ENCODE data around the gene SYTL3. TPM values are rescaled to one million over a fixed set of nuclear protein-coding genes. Genes with fewer than 3 reads are reported as not detected.

Gene SYTL3
- total and polyA plus RNA-seq, 10 donors, result 5.9 to 48.3 (median 17.9) TPM

DNA sequence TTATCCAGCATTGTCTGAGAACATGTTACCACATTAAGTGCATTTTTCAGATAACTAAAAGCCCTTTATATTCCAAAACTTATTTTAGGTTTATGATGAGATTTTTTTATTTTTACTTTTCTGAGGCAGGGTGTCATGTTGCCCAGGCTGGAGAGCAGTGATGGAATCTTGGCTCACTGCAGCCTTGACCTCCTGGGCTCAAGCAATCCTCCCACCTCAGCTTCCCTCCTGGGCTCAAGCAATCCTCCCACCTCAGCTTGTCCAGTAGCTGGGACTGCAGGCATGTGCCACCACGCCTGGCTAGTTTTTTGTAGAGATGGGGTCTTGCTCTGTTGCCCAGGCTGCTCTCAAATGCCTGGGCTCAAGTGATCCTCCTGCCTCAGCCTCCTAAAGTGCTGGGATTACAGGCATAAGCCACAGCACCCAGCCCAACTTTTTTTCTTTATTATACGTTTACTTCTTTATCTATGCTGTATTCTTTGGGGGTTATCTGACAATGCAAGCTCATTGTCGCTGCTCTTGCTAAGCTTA, 11.5 kb upstream of the SYTL3 start:
- intact Hi-C loops (cut with DNase I; ENCODE audit: low total_unique reads), result no loop called here
- TF ChIP-seq POLR2A (IDR thresholded peaks at IDR 0.05) (no peak), POLR2AphosphoS5 (IDR thresholded peaks at IDR 0.05) (peak in 2 of 3 donors; percentile 7 to 8)
- TF ChIP-seq, protein P1, sequence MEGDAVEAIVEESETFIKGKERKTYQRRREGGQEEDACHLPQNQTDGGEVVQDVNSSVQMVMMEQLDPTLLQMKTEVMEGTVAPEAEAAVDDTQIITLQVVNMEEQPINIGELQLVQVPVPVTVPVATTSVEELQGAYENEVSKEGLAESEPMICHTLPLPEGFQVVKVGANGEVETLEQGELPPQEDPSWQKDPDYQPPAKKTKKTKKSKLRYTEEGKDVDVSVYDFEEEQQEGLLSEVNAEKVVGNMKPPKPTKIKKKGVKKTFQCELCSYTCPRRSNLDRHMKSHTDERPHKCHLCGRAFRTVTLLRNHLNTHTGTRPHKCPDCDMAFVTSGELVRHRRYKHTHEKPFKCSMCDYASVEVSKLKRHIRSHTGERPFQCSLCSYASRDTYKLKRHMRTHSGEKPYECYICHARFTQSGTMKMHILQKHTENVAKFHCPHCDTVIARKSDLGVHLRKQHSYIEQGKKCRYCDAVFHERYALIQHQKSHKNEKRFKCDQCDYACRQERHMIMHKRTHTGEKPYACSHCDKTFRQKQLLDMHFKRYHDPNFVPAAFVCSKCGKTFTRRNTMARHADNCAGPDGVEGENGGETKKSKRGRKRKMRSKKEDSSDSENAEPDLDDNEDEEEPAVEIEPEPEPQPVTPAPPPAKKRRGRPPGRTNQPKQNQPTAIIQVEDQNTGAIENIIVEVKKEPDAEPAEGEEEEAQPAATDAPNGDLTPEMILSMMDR (IDR thresholded peaks at IDR 0.05 in 8 of 11, conservative IDR thresholded peaks at IDR 0.05 in 3 of 11), result no peak
- H3K4me1 ChIP-seq, result peaks cover 28 to 72% (median 45%) of the 10 kb centered on the region in 6 donors
- no peaks in the 10 kb centered on the region for H3K9me3 ChIP-seq
- H3K4me3 ChIP-seq, result no peak overlapping the region
- no peak for DNase-seq
- peaks cover 6 to 85% (median 45%) of the 10 kb centered on the region in 6 donors for H3K36me3 ChIP-seq
- H3K27ac ChIP-seq, result peak overlapping the region in 4 of 8 donors; percentile 1 to 25 (median 8)
- H3K27me3 ChIP-seq (replicated peaks in 1 of 7), result no peaks in the 10 kb centered on the region
- WGBS, 5 donors, result 90 to 94% (median 91%) methylated on average over 3 of the region's 3 CpGs

- H3K4me1 ChIP-seq, result peaks cover 30 to 77% (median 50%) of the 10 kb centered on the region in 6 donors
These were observed 10.8 kb upstream of the SYTL3 start for GRCh38 chr6:158639056-158639455.

GRCh38 chr6:158640519-158640918, 9.3 kb upstream of the SYTL3 start:
- no peaks in the 10 kb centered on the region for H3K27me3 ChIP-seq (replicated peaks in 1 of 7)
- intact Hi-C loops (cut with DNase I; ENCODE audit: low total_unique reads), result no loop called here
- H3K9me3 ChIP-seq, result no peaks in the 10 kb centered on the region
- no peak overlapping the region for H3K4me3 ChIP-seq
- peak overlapping the region in 3 of 8 donors; percentile 22 to 100 (median 56) for H3K27ac ChIP-seq
- H3K4me1 ChIP-seq, result peaks cover 30 to 72% (median 57%) of the 10 kb centered on the region in 6 donors
- DNase-seq, result no peak
- TF ChIP-seq POLR2AphosphoS5 (IDR thresholded peaks at IDR 0.05), result peak in 1 of 3 donors; percentile 24
- no peak for TF ChIP-seq POLR2A (IDR thresholded peaks at IDR 0.05)
- H3K36me3 ChIP-seq, result peaks cover 6 to 67% (median 33%) of the 10 kb centered on the region in 6 donors
- 75 to 87% (median 86%) methylated on average over 2 of the region's 2 CpGs for WGBS, 5 donors

More at GRCh38 chr6:158639056-158639455, 10.8 kb upstream of the SYTL3 start:
- intact Hi-C loops (cut with DNase I; ENCODE audit: low total_unique reads), result no loop called here
- Histone ChIP-seq H3K27me3 (replicated peaks in 1 of 7) (no peaks in the 10 kb centered on the region), H3K27ac (peak overlapping the region in 2 of 8 donors; percentile 3 to 25), H3K4me3 (no peak overlapping the region), H3K9me3 (no peaks in the 10 kb centered on the region), H3K36me3 (peaks cover 6 to 82% (median 43%) of the 10 kb centered on the region in 6 donors)
- no peak for DNase-seq
- WGBS, 5 donors, result 88 to 93% (median 92%) methylated on average over 5 of the region's 5 CpGs
- TF ChIP-seq, protein P1 (IDR thresholded peaks at IDR 0.05 in 8 of 11, conservative IDR thresholded peaks at IDR 0.05 in 3 of 11), result no peak
- TF ChIP-seq POLR2A (IDR thresholded peaks at IDR 0.05) (no peak), POLR2AphosphoS5 (IDR thresholded peaks at IDR 0.05) (no peak)

GRCh38 chr6:158642097-158642601, 7.7 kb upstream of the SYTL3 start:
- no peaks in the 10 kb centered on the region for H3K27me3 ChIP-seq (replicated peaks in 1 of 7)
- DNase-seq, result no peak
- H3K4me1 ChIP-seq, result peaks cover 30 to 69% (median 59%) of the 10 kb centered on the region in 6 donors
- TF ChIP-seq, protein P1 (IDR thresholded peaks at IDR 0.05 in 8 of 11, conservative IDR thresholded peaks at IDR 0.05 in 3 of 11), result no peak
- TF ChIP-seq POLR2AphosphoS5 (IDR thresholded peaks at IDR 0.05) (no peak), POLR2A (IDR thresholded peaks at IDR 0.05) (no peak)
- H3K36me3 ChIP-seq, result peaks cover 3 to 51% (median 18%) of the 10 kb centered on the region in 6 donors
- H3K9me3 ChIP-seq, result no peaks in the 10 kb centered on the region
- H3K4me3 ChIP-seq, result peak overlapping the region in 3 of 8 donors; percentile 79 to 91 (median 86)
- 82 to 90% (median 87%) methylated on average over 8 of the region's 8 CpGs for WGBS, 5 donors
- H3K27ac ChIP-seq, result peak overlapping the region in 7 of 8 donors; percentile 3 to 100 (median 98)
- intact Hi-C loops (cut with DNase I; ENCODE audit: low total_unique reads), result no loop called here

All from spleen (tissue), 11 donors.